SKM-1 treated with dmso at 0.1 percent for 144 hours (cell line): Measurements from ENCODE around the gene OSGEP.

Source experiments
- DNase-seq: peaks from one replicate; lab custom pipeline; 2025; ENCODE audit not compliant: unreplicated experiment; lab: John Stamatoyannopoulos, UW

The OSGEP gene

DNA sequence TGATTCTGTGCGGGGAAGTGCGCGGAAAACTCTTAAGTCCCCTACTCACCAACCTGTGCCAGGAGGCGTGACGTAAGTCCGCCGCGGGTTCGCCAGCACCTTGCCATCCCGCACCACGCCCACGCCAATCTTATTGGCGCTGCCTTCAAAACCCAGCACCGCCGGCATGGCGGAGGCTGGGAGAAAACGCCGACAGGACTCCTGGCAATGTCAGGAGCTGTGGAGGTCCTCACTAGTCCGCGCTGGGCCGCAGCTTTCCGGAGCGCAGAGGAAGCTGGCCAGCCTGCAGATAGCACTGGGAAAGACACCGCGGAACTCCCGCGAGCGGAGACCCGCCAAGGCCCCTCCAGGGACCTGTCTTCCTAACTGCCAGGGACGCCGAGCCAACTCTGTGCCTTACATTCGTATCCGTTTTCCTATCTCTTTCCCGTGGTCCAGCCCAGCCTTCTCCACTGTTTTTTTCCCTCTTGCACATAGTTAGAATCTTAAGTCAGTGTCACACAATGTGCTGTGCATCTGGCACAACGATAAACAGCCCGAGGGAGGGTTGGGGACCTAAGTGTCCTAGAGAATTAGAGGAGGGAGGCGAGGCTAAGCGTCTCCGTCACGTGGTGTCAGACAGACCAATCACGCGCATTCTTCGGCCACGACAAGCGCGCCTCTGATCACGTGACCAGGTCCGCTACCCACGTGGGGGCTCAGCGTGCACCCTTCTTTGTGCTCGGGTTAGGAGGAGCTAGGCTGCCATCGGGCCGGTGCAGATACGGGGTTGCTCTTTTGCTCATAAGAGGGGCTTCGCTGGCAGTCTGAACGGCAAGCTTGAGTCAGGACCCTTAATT is at the start of gene OSGEP, which contains the start of gene APEX1:
OSGEP (minus strand) TSS at position 297 of the 839 bp plus-strand sequence; CDS start at position 168, 129 bp downstream.
APEX1 (plus strand) TSS at position 711 of the 839 bp plus-strand sequence. CDS start 420 bp downstream, outside the sequence.
- peak; percentile 86 for DNase-seq

DNA sequence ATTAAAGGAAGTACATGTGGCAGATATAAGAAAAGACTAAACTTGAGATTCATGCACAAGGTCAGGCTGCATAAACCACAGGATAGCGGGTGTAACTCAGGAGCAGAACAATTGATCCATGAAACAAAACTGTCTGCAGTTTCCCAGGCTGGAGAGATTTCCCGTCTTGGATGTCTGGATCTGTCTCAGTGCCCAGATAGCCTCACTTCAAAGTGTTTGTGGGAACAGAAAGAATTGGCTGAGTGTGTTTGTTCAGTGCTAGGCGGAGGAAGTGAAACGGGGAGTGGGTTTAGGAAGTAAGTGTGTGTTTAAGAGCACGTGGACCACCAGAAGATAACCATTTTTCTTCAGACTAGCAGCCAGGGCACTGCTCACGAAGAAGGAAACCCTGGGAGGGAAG is 49.3 kb upstream of the OSGEP start:
- DNase-seq, result no peak

DNA sequence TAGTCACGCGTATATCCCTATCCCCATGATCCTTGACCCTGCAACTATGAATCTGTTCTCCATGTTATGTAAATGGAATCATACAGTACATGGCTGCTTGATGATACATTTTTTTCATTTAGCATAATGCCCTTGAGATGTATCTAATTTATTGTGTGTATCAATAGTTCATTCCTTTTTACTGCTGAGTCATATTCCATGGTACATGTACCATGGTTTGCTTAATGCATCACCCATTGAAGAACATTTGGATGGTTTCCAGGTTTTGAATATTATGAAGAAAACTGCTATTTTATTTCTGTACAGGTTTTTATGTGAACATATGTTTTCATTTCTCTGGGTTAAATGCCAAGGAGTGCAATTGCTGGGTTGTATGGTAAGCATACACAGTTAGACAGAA is 46.7 kb upstream of the OSGEP start:
- no peak for DNase-seq

DNA sequence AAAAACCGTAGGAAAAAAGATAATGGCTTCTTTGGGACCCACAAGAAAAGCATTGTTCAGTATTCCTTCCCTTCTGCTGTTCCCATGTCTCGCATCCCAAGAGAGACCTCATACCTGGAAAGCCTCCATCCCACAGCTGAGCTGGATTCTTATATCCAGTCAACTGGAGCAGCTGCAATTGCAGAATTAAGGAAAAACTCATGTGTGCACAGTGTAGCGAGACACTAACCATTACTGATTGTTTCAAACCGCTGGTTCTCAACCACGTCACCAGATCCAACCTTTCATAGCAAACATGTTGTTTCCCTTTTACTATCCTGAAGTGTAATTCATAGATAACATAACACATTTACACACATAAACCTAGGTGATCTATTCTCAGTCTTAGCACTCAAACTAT is 45.3 kb upstream of the OSGEP start:
- DNase-seq, result no peak

DNA sequence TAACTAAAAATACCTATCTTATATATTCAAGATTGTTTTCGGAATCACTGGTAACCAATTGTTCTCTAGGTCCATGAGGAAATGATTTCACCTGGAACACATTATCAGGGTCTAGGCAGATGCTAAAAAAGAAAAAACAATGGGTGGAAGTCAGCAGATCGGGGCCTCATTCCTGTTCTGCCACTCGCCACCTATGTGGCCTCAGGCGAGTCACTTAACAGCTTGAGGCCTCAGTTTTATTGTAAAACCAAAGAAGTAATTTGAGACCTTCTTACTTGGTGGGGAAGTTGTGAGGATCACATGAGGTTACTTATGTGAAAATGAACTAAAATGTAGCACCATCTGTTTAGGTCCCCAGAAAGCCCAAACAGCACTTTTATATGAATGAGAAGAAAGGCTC is 44.5 kb upstream of the OSGEP start:
- no peak for DNase-seq

DNA sequence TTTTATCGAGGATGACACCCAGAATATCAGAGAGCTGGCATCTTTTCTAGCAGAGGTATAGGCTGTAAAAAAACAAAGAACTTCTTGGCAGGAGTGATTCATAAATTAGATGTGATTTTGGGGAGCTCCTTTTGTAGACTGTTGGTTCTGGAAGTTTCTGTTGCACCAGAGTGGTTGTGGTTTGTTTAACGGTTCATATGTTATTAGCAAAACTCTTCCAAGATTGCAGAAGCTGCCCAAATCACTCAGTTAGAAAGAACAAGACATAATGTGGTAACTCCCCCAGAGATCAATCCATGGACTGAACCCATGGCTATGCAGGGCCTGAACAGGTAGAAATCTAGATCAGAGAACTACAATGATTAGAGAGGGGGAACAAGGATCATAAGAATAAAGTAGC is 44.0 kb upstream of the OSGEP start:
- DNase-seq, result peak; percentile 23

DNA sequence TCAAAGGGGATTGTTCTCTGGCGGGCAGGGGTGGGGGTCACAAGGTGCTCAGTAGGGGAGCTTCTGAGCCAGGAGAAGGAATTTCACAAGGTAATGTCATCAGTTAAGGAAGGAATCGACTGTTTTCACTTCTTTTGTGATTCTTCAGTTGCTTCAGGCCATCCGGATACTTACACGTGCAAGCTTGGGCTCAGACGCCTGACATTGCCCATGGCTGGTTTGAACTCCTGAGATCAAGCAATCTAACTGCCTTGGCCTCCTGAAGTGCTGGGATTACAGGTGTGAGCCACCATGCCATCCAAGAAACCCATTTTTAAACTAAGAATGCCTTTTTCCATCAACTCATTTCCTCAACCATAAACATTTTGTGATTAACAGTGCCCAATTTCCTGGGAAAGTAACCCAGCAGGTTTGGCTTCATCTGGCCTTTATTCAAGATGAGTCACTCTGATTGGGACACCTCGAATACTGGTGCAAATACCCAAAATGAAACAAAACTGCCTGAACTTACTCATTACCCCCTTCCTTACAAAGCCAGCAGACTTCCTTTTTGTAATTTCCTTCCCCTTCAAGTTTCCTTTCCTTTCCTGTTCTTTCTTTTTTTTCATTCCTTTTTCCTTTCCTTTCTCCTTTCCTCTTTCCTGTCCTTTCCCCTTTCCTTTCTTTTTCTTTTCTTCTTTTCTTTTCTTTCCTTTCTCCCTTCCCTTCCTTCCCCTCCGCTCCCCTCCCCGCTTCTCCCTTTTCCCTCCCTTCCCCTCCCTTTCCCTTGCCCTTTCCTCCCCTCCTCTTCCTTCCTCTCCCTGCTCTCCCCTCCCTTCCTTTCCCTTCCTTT is 40.5 kb upstream of the OSGEP start:
- DNase-seq, result no peak

DNA sequence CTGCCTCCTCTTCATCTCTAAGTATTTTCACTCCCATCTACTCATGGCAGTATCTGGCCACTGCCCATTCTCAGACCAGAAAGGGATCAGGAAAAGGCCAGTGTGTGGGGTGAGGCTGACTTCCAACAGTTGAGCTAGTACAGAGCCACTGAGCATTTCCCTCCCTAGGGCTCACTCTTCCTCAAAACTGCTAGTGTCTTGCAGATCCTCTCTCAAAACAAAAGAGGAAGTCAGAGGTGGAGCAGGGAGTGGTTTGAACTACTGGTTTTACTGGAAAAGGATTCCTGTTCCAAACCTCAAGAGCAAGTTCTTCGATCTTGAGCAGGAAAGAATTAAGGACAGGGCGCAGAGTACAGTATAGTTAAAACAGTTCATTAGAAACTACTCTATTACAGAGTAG is 39.0 kb upstream of the OSGEP start:
- peak; percentile 57 for DNase-seq

DNA sequence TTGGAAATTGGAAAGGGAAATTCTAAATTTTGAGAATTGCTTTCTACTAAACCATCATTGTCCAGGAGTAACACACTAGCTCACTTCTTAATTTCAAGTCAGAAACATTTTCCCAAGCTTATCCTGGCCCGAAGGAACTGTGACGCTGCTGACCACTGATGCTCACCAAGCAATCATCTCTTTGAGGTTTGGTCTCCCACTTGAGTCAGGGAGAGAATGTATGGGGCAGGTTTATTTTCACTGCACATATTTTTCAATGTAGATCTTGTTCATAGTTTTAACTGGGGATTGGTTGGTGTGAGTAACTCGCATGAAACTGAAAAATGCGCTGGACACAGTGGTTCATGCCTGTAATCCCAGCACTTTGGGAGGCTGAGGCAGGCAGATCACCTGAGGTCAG is 37.9 kb upstream of the OSGEP start:
- DNase-seq, result no peak

DNA sequence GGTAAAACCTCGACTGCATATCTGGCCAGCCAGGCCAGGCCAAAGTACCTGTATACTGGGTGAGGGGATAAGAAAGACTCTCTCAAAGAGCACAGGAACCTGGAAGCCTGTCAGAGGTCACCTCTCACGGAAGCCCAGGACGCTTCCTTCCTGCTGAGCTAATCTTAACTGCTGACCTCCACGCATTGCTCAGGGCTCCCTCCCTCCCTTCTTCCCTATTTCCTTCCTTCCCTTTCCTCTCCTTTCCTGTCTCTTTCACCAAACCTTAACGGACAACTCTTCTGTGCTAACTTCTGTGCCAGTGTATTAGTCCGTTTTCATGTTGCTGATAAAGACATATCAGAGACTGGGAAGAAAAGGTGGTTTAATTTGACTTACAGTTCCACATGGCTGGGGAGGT is 36.0 kb upstream of the OSGEP start:
- no peak for DNase-seq

DNA sequence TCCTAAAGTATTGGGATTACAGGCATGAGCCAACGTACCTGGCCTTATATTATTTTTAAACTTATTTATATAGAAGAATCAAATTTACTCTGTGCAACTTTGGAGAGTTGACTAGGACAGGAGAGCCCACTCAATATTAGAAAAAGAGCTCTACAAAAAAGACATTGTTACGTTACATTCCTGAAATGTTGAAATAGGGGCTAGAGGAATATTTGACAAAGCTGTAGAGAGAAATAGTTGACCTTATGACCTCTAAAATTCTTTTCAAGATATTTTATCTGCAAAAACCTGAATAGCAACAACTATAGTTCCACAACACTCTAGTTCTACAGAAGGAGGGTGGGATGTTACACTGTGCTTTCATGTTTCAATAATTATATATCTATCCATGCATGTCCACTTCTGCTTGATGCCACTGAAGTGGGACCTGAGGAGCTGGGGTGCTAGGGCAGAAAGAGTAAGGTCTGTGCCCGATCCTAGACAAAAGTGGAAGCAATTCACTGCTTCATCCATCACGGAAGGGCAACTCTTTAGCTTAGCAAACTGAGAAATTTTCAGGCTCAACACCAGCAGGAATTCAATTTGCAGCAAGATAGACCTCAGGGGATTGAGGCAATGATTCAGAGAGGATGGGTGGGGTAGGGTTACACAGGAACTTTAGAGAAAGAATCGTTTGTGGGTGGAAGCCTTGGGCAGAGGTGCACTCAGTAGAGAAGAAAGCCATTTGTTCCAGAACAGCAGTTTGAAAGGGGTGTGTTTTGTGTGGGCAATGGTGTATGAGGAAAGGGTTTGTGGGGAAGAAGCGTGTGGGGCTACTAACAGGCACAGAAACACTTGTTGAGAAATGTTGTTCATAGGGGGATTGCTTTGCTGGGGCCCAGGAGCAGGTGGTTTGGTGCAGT is 34.7 kb upstream of the OSGEP start:
- DNase-seq, result peak; percentile 39

DNA sequence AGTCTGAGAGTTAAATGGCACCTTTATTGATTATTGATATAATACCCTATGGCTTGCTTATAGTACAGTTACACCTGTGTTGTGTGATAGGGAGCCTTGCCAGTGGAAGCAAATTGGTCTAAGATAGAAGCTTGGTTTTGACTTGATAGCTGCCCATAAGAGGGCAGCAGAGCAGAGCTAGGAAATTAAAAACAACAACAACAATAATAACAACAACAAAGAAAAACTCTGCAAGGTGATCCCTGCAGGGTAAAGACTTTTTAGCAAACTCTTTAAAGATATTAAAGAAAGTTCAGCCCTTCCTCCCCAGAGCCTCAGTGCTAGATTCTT is 32.7 kb upstream of the OSGEP start:
- no peak for DNase-seq

DNA sequence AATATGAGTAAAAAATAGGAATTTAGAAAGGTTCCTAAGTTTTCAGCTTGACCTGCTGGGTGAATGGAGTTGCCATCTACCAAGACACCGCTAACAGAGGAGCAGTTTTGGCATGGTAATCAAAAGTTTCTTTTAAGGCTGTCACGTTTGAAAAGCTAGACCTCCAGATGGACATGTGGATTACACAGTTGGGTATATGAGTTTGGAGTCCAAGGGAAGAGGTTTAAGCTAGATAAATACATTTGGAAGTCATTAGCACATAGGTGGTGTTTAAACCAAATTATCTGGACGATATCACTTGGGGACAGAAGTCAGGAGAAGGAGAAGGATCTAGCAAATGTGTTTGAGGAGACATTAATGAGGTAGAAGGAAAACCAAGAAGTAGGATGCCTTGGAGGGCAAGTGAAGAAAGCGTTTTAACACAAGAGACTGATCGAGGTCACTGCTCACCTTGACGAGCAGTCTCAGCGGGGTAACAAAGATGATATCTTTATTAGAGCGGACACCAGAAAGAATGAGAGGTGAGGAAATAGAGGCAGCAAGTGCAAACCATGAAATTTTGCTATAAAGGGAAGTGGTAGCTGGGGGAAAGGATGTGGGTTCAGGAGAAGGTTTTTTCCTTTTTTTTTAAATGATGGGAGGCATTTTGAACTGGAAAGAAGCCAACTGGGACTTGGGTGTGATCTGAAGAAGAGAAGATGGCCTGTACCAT is 32.2 kb upstream of the OSGEP start:
- peak; percentile 43 for DNase-seq

DNA sequence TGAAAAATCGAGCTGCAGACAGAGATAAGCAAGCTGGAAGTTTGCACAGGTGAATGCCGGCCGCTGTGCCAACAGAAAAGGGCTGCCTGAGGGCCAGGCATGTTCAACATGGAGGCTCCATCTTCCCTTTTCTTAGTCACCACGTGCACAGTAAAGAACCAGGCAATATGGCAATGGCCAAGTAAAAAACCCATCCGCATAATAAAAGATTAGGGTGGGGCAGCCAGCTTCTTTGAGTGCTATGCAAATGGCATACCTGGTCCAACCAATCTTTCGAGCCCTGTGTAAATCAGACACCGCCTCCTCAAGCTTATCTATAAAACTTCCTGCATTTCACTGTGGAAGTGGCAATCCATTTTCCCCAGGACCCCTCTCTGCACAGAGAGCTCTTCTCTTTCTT is 31.3 kb upstream of the OSGEP start:
- DNase-seq, result no peak

DNA sequence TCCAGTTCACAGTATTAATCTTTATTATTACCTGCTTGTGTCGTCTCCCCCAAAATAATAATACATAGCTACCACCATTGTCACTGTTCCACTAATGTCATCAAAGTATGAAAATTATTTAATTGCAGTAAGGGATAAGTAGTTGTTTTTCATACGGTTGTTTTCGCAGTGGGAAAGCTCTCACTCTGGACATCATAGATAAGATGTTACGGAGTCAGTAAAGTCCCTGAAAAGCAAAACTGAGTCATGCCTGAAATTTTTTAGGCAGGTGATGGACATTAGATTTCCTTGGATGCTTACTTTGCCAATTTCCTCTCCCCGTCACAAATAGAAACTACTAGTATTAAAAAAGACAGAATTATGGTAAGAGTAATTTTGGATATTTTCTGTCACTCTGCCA is 27.8 kb upstream of the OSGEP start:
- no peak for DNase-seq

DNA sequence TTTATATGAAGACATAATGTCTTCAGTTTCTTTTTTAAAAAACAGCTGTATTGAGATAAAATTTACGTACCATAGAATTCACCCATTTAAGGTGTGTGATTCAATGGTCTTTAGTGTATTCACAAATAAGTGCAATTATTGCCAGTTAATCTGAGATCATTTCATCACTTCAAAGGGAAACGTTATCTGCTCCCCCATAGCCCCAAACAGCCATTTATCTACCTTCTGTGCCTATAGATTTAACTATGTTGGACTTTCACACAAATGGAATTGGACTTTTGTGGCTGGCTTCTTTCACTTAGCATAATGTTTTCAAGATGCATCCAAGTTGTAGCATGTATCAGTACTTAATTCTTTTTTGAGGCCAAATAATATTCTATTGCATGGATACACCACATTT is 24.3 kb upstream of the OSGEP start:
- no peak for DNase-seq

DNA sequence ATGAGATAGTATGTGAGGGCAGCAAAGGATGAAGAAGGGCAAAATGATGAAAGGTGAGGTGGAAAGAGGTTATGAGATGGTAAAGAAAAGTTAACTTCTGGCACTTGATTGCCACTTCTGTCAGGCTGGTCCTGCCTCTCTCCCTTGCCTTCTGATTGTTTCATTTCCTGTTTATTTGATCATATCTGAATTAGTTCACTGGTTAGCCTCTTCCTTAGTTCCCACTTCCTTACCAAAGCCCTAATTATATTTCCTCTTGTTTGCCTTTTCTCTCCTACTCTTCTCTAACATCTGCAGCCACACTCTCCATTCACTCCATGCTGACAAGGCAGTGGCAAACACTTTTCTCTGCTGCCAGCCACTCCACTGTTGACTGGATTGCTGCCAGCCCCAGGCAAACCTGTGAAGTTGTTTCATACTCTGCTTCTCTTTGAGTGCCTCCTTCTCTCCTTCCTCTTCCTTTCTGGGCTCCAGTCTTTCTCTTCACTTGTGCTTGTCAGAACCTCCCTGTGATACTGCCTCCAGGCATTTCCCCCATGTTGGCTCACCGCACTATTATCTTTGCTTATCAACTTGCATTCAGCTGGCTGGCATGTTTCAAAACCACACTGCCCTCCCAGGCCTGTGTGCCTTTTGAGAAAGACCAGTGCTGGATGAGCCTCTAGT is 22.7 kb upstream of the OSGEP start:
- DNase-seq, result no peak

DNA sequence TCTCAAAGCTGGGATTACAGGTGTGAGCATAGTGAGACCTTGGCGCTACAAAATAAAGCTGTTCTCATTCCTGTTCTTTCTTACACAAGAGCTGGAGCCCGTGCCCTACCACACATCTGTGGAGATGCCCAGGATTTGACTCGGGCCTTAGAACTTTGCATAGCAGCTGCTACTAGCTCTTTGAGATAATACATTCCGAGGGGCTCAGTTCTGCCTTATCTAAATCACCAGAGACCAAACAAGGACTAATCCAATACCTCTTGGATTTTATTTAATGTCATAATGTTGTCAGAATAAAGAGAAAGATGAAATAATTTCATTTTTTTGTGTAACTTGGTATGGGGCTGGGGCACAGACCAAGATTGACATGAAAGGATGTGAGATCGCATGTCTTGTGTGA is 22.2 kb upstream of the OSGEP start:
- DNase-seq, result no peak

DNA sequence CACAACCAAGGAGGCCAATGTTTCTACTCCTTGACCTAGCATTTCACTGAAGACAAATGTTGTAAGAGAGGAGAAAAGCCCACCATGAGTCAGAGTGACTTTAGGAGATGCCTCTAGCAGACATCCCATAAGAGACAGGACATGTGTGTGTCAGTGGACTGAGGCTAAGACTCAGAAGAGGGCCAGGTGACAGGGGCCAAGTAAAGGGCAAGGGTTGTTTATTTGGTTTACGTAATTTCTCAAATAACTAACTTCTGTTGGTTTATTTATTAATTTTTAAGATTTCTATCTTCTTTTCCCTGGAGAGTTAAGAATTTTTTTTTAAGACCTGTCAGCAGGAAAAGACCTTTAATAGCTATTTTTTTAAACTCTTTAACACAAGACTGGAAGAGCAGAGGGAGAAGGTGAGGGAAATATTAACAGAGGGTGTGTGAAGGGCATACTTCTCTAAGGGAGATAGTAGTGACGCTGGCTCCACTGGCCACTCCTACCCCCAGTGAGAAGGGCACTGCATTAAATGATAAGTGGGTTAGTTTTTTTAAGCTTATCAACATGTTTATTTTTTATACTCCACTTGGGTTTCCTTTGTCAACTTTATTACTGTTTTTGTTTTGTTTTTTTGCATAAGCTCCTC is 18.0 kb upstream of the OSGEP start:
- DNase-seq, result no peak

DNA sequence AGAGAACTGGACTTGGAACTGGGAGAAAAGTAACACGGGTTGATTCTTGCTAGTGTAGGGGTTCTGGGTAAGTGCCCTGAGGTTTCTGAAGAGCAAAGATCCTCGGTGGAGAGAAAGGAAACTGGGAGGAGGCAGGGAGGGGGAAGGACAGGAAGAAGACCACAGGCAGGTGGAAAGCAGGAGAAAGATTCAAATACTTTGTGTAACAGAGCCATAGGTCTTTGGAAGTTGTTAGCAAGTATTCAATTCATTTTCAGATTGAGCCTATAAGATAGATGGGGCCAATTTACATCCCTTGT is 15.9 kb upstream of the OSGEP start:
- no peak for DNase-seq
